OCI-LY3 (cell line): ENCODE measurements around the gene ATRN.

Source experiments
- CTCF ChIP-seq: fragments of 200-600, 300-600 bp; sonication (generic); IDR thresholded peaks from 2 replicates; pipeline ENCODE4 v1.5.1; 2014; ENCODE audit warnings: antibody characterized with exemption, low read length, low read depth
- EZH2phosphoT487 ChIP-seq: fragments of 200-600 bp; shearing (Covaris generic); IDR thresholded peaks from 2 replicates; pipeline ENCODE4 v1.6.1; 2018; ENCODE audit warnings: antibody characterized with exemption, mixed run types, low read depth

- TF ChIP-seq EZH2phosphoT487 (no peak), CTCF (no peak)
These were observed 159.6 kb downstream of the ATRN start for GRCh38 chr20:3630429-3630828.
